MV-4-11 (cell line): ENCODE measurements around the gene GNS.

Experiments
- DNase-seq: peaks from one replicate; lab custom pipeline; 2025; lab: John Stamatoyannopoulos, UW

Gene GNS

DNA sequence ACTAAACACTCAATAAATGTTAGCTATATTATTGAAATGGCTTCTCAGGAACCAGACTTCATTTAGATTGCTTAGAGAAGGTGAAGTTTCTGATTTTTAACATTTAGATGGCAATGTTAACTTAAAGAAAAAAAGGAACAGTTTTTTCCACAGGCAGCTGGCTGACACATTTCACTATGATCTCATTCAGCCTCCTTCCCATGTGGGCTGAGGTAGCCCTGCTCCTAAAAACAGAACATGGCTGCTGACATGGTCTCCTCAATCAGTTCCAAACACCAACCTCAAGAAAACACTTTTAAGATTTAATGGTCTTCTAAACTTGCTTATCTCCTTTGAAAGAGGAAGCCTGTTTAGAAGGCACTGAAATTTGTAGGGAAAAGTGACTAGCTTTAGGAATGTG lies 23.8 kb downstream of the GNS start:
- DNase-seq = peak; percentile 8

DNA sequence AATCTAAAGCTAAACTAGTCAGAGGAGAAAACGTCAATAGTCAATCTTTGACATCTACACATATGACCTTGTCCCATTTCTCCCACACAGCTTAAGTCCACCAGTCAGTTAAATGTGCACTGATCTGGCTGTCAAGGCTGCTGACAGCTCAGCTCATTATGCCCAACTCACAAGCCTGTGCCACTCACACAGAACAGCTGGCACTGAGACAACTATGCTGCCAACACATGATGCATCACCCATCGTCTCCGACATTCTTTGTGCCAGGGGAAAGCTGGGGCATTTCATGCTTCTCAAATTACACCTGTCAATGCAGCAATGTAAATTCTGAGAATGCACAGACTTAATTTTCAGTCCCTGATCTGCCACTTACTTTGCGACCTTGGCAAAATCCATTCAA lies 25.3 kb downstream of the GNS start:
- DNase-seq = no peak

DNA sequence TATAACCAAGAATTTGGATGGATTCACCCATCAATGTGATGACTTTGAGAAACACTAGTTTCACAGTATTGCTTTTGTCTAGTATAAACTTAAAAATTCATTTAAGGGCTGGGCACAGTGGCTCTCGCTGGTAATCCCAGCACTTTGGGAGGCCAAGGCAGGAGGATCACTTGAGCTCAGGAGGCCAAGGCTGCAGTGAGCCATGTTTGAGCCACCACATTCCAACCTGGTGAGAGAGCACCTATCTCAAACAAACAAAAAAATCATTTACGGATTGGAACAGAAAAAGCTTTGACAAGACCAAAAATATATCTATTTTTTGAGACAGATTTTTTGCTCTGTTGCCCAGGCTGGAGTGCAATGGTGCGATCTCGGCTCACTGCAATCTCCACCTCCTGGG lies 27.5 kb downstream of the GNS start:
- DNase-seq = no peak

DNA sequence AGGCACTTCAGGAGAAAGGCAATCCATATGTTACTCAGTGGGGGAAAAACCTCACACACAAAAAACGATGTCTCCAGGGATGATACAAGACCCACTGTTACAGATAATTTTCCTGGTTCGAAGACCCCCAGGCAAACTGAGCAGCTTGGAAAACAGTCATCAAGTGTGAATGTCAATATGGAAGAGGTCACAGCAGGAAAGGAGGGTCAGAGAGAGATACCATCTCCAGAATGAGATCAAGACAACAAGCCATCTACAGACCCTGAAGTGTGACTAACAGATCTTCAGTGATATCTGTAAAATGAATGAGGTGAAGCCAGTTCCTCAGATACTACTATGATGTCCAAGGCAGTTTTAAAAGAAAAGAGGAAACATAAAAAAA lies 28.6 kb downstream of the GNS start:
- peak; percentile 44 for DNase-seq

DNA sequence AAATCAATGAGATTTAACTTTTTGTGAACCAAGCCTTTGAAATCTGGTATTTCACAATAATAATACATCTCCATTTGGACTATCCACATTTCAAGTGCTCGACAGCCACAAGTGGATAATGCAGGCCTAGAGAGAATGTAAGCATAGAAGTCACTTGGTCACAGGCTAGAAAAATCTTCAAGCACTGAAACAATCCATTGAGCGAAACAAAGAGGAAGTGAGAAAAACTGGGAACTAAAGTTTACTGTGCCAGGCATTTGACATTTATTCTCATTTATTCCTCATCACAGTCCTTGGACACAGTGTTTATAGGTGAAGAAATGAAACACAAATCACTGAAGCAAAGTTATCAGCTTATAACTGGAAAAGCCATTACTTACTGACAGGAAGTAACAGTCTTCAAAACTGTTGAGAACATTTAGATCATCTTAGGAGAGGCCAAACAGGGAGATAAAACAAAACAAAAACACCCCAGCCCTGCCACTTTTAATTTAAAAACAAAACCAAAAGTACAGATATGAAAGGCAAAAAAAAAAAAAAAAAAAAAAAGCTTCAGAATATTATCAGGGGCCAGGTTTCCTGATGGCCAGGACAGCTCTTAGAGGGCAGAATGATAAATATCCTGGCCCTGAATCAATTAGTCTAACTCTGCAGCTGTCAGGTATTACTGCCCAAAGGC lies 29.2 kb downstream of the GNS start:
- DNase-seq = peak; percentile 77

DNA sequence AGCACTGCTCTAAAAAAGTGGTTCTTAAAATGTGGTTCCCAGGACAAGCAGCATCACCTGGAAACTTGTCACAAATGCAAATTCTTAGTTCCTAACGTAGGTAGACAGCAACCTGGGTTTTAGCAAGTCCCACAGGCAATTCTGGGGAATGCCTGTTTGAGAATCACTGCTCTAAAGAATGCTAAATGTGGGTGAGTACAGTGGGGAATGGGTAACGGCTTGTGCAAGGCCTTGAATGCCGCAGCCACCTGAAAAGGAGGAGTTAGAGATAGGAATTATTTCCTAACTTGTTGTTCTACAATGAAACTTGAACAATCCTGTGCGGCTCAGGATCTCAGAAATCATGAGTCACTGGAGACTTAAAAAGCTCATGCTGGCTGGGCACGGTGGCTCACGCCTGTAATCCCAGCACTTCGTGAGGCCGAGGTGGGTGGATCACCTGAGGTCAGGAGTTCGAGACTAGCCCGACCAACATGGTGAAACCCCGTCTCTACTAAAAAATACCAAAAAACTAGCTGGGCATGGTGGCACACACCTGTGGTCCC lies 34.9 kb downstream of the GNS start:
- no peak for DNase-seq

DNA sequence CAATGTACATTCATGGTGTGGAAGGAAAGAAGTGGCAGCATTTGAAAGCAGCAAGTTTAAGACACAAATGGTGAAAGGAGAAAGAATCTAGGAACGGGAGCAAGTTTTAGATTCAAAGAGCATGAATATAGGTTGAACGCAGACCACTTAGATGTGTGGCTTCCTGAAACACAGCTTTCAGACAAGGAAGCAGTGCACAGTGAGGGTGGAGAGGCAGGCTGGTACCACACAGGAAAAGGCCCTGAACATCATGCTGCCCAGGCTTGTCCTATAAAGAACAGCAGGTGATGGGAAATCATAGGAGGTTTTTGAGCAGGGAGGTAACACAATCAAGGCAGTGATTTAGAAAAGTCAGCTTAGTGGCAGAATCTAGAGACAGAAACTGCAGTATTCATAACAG lies 35.6 kb downstream of the GNS start:
- DNase-seq = no peak

DNA sequence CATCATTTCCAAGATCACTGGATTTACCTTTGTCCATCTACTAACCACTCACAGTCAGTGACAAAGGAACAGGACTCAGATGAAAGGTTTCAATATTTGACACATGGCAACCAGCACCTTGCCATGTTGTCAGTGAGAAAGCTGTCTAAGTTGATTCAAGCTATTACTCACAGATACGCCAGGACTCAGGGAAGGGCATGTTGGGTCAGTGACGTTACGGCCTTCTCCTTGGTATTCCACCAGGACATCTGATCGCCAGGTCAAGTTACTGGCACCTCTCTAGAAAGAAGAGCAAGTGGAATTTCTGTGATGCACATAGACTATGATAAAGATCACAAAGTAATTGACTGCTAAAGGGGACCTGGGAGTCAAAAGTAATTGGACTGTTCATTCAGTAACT lies 36.4 kb downstream of the GNS start:
- no peak for DNase-seq

DNA sequence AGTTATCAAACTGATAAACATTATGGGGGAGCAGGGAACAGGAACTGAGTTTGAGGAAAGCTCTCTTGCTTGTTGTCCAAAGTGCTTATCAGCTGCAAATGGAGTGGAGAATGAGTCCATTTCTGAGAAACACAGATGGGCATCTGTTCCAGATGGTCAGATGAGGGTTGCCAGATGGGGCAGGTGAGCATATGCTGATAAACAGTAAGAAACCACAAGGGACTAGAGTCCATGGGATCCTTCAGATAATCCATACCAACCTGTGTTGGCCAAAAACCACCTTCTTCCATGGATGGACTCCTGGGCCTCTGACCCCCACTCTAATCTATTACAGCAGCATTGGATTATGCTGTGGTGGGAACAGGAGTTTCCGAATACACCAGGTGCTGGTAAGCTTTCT lies 38.3 kb downstream of the GNS start:
- DNase-seq = no peak

DNA sequence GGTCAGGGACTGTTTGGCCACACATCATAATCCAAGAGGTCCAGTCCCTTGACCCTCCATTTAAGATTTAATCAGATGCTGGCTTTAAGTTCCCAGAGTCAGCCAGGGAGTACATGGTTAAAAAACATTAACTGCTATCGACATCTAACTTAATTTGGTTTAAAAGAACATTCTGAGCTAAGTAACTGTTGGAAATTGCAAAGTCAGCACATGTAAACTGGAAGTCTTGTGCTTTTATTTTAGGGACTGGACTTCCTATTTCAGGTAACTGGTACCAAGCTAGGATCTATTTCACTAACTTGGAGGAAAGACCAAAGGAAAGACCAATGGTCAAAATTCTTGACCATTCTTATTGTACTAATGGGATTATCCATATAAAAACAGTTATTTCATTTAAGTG lies 40.6 kb downstream of the GNS start:
- no peak for DNase-seq

DNA sequence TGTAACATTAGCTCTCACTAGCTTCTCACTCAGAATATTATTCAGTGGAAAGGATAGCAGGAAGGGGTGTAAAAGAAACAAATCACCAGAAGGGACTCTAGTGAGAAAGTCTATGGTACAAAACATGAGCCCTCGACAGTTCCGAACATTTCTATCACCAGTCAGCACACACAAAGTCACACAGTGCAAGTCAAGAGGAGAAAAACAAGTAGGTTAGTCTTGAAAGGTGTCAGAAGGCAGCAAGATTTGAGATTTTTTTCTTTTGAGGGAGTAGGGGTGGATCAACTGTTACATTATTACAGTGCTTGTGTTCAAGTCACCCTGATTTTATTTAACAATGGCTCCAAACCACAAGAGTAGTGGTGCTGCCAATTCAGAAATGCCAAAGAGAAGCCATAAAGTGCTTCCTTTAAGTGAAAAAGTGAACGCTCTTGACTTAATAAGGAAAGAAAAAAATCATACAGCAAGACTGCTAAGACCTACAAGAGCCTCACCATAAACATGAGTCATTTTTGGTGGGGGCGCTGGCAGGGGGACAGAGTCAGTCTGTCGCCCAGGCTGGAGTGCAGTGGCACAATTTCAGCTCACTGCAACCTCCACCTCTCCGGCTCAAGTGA lies 42.3 kb downstream of the GNS start:
- no peak for DNase-seq

DNA sequence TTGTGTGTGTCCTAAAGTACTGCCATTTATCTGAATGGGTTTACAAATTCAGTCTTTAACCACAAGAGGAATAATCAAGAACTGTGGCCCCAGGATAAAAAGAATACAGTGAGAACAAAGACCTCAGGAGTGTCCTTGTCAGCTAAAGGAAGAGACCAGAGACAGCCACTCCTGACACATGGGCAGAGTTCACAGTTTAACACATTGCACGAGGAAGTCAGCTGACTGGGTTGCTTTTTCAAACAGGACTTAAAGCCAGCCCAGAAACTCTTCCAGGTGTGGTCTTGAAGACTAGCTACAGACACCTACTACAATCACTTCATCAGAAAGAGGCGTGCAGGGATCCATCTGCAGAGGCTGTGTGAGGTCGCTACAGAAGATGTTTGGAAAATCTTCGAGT lies 42.8 kb downstream of the GNS start:
- DNase-seq = no peak

DNA sequence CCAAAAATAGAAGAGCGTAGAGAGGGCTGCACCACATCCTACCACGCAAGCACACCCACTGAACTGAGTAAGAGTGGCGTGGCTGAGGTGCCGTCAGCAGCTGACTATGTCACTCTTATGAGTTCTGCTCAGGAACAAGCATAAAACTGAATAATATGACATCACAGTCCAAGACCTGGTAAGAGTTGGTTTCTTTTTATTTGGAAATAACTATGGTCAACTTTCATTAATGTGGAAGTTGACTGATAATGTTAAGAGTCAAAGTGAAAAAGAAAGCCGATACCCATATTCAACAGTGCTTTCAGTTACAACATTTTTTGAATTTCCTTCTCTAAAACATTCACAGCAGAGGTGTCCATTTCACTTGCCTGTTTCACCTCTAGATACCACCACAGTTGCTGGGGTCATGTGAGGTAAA lies 44.6 kb downstream of the GNS start:
- peak; percentile 61 for DNase-seq

DNA sequence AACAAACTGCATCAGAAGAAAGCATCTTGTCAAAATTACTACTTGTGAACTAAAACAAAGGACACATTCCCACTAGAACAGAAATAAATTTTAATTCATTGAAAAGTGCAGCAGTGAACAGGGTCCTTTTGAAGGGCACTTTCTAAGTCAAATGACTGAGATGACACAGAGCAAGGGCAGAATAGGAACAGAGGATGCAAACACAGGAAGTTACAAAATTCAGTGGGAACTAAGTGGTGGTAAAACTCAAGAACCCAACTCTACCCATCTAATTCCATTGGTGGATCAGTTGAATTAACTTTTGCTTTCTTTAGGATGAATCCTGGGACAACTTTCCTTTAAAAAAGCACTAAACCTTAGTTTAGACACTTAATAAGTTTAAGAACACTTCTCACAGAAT lies 45.8 kb downstream of the GNS start:
- peak; percentile 59 for DNase-seq

DNA sequence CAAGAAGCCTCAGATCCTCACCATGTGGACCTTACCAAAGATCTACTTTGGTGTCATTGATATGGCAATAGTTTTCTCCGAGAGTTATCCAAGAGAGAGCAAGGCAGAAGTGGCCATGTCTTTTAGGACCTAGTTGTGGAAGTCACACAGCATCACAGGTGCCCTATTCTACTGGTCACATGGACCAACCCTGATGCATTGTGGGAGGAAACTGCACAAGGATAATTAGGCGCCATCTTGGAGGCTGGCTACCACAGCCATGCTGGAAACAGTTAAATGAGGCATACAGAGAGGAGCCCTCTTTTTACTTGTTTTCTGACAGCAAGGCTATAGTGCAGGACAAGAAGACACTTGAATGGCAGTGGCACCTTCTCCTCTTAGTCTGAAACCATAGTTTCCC lies 49.8 kb downstream of the GNS start:
- no peak for DNase-seq

DNA sequence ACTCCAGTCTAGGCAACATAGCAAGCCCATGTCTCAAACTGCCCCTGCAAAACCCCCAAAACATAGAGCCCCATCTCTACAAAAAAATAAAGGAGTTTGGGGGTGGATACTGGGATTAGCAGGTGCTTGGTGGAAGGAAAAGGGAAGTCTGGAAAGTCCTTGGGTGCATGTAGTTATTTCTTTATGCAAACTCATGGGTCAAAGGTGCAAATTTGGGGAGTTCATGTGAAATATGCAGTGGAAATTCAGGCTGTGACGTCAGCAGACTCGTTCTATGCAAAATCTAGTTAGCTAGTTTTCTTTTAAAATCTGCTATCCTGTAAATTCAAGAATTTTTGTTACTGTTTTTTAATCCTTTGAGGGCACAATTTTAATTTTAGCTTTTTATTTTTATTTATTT lies 51.3 kb downstream of the GNS start:
- no peak for DNase-seq

DNA sequence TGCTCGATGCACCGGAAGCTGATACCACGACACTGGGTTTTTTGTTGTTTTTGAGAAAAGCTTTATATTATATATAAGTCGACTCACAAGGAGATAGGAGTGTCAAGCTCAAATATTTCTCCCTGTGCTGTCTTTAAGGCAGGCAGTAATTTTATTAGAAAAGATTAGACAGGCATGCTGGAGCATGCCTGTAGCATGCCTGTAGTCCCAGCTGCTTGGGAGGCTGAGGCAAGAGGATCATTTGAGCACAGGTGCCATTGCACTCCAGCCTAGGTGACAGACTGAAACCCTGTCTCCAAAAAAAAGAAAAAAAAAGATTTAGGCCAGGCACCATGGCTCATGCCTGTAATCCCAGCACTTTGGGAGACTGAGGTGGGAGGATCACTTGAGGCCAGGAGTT lies 51.8 kb downstream of the GNS start:
- DNase-seq = no peak

DNA sequence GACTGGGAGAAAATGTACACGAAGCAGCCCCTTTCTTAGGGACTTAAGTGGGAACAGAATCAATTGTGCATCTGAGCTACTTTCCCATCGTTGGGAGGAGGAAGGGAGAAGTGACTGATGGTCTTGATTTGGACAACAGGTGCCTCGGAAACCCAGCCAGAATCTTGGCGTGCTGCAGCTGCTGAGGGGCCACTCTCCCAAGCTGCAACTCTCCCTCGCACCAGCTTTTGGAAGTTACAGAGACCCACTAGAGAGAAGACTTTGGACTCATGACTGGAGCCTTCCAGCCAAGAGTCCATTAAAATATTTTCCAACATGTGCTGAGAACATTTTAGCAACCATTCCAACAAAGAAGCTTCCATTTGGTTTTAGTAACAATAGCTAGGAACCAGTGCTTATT lies 52.3 kb downstream of the GNS start:
- no peak for DNase-seq

DNA sequence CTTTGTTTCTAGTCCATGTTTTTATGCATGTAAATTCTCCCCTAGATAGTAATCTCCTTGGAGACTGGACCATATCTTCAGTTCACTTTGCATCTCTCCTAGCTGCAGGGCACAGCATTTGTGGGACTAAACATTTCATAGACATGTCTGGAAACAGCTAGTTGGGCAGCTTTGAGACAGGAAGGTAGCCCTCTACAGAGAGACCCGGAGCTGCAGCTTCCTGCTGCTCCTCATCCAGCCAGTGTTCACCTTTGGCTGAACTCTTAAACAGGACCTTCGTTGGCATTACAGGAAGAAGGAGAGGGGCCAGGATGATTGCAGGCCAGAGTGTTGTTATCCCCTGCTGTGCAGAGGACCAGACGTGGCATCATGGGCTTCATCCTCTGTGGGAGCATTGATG lies 52.9 kb downstream of the GNS start:
- no peak for DNase-seq

DNA sequence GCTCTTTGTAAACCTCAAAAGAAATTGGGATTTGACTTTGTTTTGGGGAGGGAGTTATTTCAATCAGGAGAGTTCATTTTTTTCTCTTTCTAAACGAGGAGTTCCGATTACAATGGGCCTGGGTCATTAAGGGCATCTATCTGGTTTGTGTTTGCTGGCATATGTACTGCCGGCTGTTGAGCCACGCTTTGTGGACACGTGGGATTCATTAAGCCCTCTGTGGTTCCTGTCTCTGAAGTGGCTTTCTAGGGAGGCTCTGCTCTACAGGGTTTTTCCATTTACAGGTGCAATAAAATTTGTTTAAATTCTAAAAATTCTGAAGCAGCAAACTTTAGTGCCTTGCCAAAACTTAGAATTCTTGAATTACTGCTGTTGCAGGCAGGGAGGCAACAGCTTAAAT lies 57.9 kb downstream of the GNS start:
- DNase-seq = no peak

DNA sequence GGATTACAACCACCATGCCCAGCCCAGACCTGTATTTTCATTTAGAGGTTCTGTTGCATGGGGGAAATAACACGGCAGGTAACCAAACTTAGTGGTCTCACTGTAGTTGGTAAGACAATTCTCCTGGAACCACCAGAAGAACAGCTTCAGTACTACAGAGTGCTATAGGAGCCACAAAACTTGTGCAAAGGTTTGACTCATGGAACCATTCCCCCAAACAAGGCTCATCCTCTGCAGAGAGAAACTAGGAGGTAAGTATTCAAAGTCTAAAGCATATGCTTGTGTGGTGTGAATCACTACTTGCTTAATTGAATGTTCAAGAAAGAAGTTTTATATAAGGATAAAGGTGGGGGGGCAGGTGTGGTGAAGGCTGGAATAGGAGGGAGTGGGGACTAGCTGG lies 58.7 kb downstream of the GNS start:
- DNase-seq = no peak

DNA sequence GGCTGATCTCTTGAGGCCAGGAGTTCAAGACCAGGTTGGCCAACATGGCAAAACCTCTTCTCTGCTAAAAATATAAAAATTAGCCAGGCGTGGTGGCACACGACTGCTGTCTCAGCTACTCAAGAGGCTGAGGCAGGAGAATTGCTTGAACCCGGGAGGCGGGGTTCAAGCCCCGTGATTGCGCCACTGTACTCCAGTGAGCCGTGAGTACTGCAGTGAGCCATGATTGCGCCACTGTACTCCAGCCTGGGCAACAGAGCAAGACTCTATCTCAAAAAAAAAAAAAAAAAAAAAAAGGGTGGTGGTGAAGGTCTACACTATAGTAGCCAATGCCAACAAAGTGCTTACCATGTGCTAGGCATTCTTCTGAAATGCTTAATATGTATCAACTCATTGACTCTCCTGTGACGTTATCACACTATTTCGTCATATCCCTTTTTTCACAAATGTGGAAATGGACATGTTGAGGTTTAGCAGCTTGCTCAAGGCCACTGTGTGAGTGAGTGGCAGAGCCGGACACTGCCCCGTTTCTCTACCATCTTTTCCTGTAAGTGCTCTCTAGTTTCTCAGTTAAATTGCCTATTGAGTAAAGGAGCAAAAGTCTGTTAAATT lies 59.6 kb downstream of the GNS start:
- peak; percentile 91 for DNase-seq

DNA sequence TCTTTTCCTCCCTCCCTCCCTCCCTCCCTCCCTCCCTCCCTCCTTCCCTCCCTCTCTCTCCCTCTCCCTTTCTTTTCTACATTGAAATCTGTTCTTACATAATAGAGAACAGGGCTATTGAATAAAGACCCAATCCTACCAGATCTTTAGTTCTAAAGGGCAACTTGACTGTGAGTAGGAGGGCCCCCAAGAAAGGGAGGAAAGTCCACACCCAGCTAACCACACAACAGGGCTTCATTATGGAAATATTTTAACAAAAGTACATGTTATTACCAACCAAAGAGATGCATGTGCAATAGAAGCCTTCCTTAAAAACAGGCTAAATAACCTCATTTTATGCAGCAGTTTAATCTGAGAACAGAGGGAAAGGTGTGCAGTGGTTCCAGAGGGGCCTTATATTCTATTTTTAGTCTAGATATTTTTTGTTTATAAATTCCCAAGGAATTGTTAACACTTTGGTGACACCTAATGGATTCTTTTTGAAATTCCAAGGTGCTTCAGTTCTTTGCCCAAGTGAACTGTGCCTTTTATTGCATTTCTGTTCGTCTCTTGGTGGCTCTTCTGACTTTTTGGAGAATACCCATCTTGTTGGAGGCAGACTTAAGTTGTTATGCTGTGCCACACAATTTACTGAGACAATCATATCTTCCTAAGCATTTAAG lies 63.0 kb downstream of the GNS start:
- DNase-seq = no peak
